CD14-positive monocyte (primary cell): Measurements from ENCODE around the gene HSPA1B. TPM values are rescaled to one million over a fixed set of nuclear protein-coding genes. Genes with fewer than 3 reads are reported as not detected.

Source experiments
- DNase-seq, 3 donors: peaks; one replicate each; pipeline ENCODE4 v3.0.0-alpha.2; 2011 to 2022
- H2AFZ ChIP-seq: 2 replicates; pipeline ENCODE4 v1.6.0; 2012; ENCODE audit warnings: mild to moderate bottlenecking, low read depth, low read length, inconsistent platforms; ENCODE audit not compliant: insufficient read depth, poor library complexity, severe bottlenecking
- H3K27ac ChIP-seq, 2 donors: 1 replicate in 1 of 2; 2 replicates in 1 of 2; pipeline ENCODE4 v1.5.1; 2012 to 2013; ENCODE audit warnings: low read length in 2 of 2, control low read depth in 1 of 2, inconsistent platforms in 1 of 2, low read depth in 1 of 2, mild to moderate bottlenecking in 1 of 2
- H3K27me3 ChIP-seq, 2 donors: one replicate each; pipeline versions ENCODE4 v1.6.0 to v1.6.1; 2011 to 2013; ENCODE audit warnings: low read length in 2 of 2; ENCODE audit not compliant: control insufficient read depth in 2 of 2, insufficient read depth in 2 of 2
- H3K36me3 ChIP-seq, 2 donors: replicated peaks in 1 of 2; 1 replicate in 1 of 2; 2 replicates in 1 of 2; pipeline versions ENCODE4 v1.5.1 to v1.6.1; 2012 to 2013; ENCODE audit warnings: low read length in 2 of 2, control low read depth in 1 of 2, inconsistent platforms in 1 of 2, mild to moderate bottlenecking in 1 of 2; ENCODE audit not compliant: insufficient read depth in 2 of 2, control insufficient read depth in 1 of 2
- H3K4me1 ChIP-seq, 2 donors: 1 replicate in 1 of 2; 2 replicates in 1 of 2; pipeline versions ENCODE4 v1.5.1 to v1.6.1; 2012 to 2013; ENCODE audit warnings: low read length in 2 of 2, control low read depth in 1 of 2, inconsistent platforms in 1 of 2, mild to moderate bottlenecking in 1 of 2, moderate library complexity in 1 of 2; ENCODE audit not compliant: insufficient read depth in 2 of 2, control insufficient read depth in 1 of 2
- H3K4me2 ChIP-seq: replicated peaks from 2 replicates; pipeline ENCODE3; 2012; ENCODE audit warnings: low read length, moderate library complexity, mild to moderate bottlenecking; ENCODE audit not compliant: poor library complexity, severe bottlenecking; ENCODE audit errors: extremely low read depth
- H3K4me3 ChIP-seq, 3 experiments: fragments of 200-600 bp in 1 of 3; sonication (generic) in 1 of 3; replicated peaks in 1 of 3; 1 replicate in 2 of 3; 2 replicates in 1 of 3; pipeline ENCODE4 v1.5.1; 2011 to 2013; ENCODE audit warnings: low read length in 3 of 3, mild to moderate bottlenecking in 3 of 3, control low read depth in 2 of 3, low read depth in 2 of 3, inconsistent platforms in 1 of 3, moderate library complexity in 1 of 3
- H3K79me2 ChIP-seq: 2 replicates; pipeline ENCODE4 v1.6.0; 2012; ENCODE audit warnings: mild to moderate bottlenecking, control low read depth, inconsistent platforms, low read length, moderate library complexity; ENCODE audit not compliant: insufficient read depth
- H3K9ac ChIP-seq: 2 replicates; pipeline ENCODE4 v1.6.0; 2017; ENCODE audit warnings: low read length, mild to moderate bottlenecking; ENCODE audit not compliant: insufficient read depth, poor library complexity, severe bottlenecking
- H3K9me3 ChIP-seq, 2 donors: replicated peaks in 1 of 2; 1 replicate in 1 of 2; 2 replicates in 1 of 2; pipeline versions ENCODE4 v1.5.1 to v1.6.1; 2012 to 2013; ENCODE audit warnings: low read length in 2 of 2, control low read depth in 1 of 2; ENCODE audit not compliant: control insufficient read depth in 1 of 2, insufficient read depth in 1 of 2
- H4K20me1 ChIP-seq: 2 replicates; pipeline ENCODE4 v1.6.0; 2012; ENCODE audit warnings: mild to moderate bottlenecking, low read length, control low read depth, moderate library complexity; ENCODE audit not compliant: insufficient read depth
- H3K27ac Mint-ChIP-seq, 7 donors: one replicate each; pipeline ENCODE4 v1.8.0; 2020; ENCODE audit warnings: mild to moderate bottlenecking in 7 of 7, mixed read lengths in 7 of 7, moderate library complexity in 6 of 7, inconsistent platforms in 2 of 7
- H3K27me3 Mint-ChIP-seq, 3 donors: one replicate each; pipeline ENCODE4 v1.8.0; 2021 to 2022; ENCODE audit warnings: low read depth in 3 of 3, mild to moderate bottlenecking in 3 of 3, mixed read lengths in 3 of 3, moderate library complexity in 3 of 3, inconsistent platforms in 1 of 3
- H3K36me3 Mint-ChIP-seq, 2 donors: one replicate each; pipeline ENCODE4 v1.8.0; 2020; ENCODE audit warnings: mixed read lengths in 2 of 2, inconsistent platforms in 1 of 2, mild to moderate bottlenecking in 1 of 2
- H3K4me1 Mint-ChIP-seq: one replicate; pipeline ENCODE4 v1.8.0; 2020; ENCODE audit warnings: mild to moderate bottlenecking, mixed read lengths
- H3K4me3 Mint-ChIP-seq, 2 donors: one replicate each; pipeline ENCODE4 v1.8.0; 2020; ENCODE audit warnings: mild to moderate bottlenecking in 2 of 2, mixed read lengths in 2 of 2, moderate library complexity in 1 of 2
- H3K9me3 Mint-ChIP-seq, 7 donors: one replicate each; pipeline ENCODE4 v1.8.0; 2020 to 2022; ENCODE audit warnings: mixed read lengths in 7 of 7, mild to moderate bottlenecking in 6 of 7, moderate library complexity in 6 of 7, inconsistent platforms in 2 of 7
- CTCF ChIP-seq: fragments of 200-600 bp; IDR thresholded peaks from one replicate; pipeline ENCODE4 v1.8.0; 2022; ENCODE audit warnings: antibody characterized with exemption, mild to moderate bottlenecking
- WGBS: methylation state at CpG from one replicate; pipeline ENCODE4 v1.1.5; 2013; ENCODE audit warnings: missing lambda C conversion rate; ENCODE audit not compliant: insufficient coverage; 5-methylcytosine and 5-hydroxymethylcytosine counted together
- intact Hi-C, 2 donors: fragments of 100-400 bp; cut with micrococcal nuclease; formaldehyde crosslinking; loops; one replicate each; pipeline versions ENCODE4 v1.15.0 to v1.15.1; 2023
- polyA plus RNA-seq, 3 donors: library from polyadenylated mRNA; depleted of rRNA in 1 of 3; unstranded in 2 of 3; stranded (reverse) in 1 of 3; fragments of 300-500 nt in 2 of 3; fragments of >200 nt in 1 of 3; fragmentation: Illumina TruSeq in 2 of 3; gene quantifications; 1 replicate in 2 of 3; 2 replicates in 1 of 3; pipeline ENCODE4 v1.2.3, GENCODE V29; 2012 to 2021

HSPA1B gene
- polyA plus RNA-seq, 3 donors, result 3.4 to 81.4 (median 4.8) TPM

GRCh38 chr6:31780507-31781243 lies 46.9 kb upstream of the HSPA1B start:
- no peak overlapping the region for H3K4me3 Mint-ChIP-seq
- DNase-seq, result no peak
- no peaks in the 10 kb centered on the region for H3K9me3 Mint-ChIP-seq
- intact Hi-C loops, result no loop called here
- peak overlapping the region in 2 of 7 donors; percentile 34 to 62 for H3K27ac Mint-ChIP-seq
- Histone ChIP-seq H3K79me2 (no peaks in the 10 kb centered on the region), H3K4me3 (no peak overlapping the region), H3K27me3 (no peaks in the 10 kb centered on the region), H3K27ac (no peak overlapping the region), H3K36me3 (peaks cover 70 to 78% of the 10 kb centered on the region in 2 donors), H3K4me2 (no peak overlapping the region), H3K4me1 (peaks cover 13 to 15% of the 10 kb centered on the region in 2 donors), H2AFZ (no peak overlapping the region), H4K20me1 (no peaks in the 10 kb centered on the region), H3K9ac (no peak overlapping the region), H3K9me3 (no peaks in the 10 kb centered on the region)
- WGBS, result 92% methylated on average over 13 of the region's 20 CpGs
- no peak for TF ChIP-seq CTCF
- H3K4me1 Mint-ChIP-seq, result peaks cover 15% of the 10 kb centered on the region
- H3K36me3 Mint-ChIP-seq, result peaks cover 57 to 81% of the 10 kb centered on the region in 2 donors
- peaks cover 2 to 3% (median 2%) of the 10 kb centered on the region in 3 donors for H3K27me3 Mint-ChIP-seq

GRCh38 chr6:31781244-31782125 lies 46.1 kb upstream of the HSPA1B start:
- Histone ChIP-seq H3K4me2 (no peak overlapping the region), H3K27me3 (no peaks in the 10 kb centered on the region), H3K36me3 (peaks cover 70 to 86% of the 10 kb centered on the region in 2 donors), H3K4me3 (no peak overlapping the region), H3K9me3 (no peaks in the 10 kb centered on the region), H2AFZ (no peak overlapping the region), H3K79me2 (no peaks in the 10 kb centered on the region), H3K9ac (no peak overlapping the region), H4K20me1 (no peaks in the 10 kb centered on the region), H3K4me1 (peaks cover 12 to 14% of the 10 kb centered on the region in 2 donors), H3K27ac (no peak overlapping the region)
- peaks cover 0 to 3% (median 2%) of the 10 kb centered on the region in 3 donors for H3K27me3 Mint-ChIP-seq
- H3K4me3 Mint-ChIP-seq, result no peak overlapping the region
- peaks cover 60 to 88% of the 10 kb centered on the region in 2 donors for H3K36me3 Mint-ChIP-seq
- DNase-seq, result no peak
- intact Hi-C loops, result no loop called here
- WGBS, result 93% methylated on average over 20 of the region's 23 CpGs
- no peak for TF ChIP-seq CTCF
- peak overlapping the region in 3 of 7 donors; percentile 34 to 58 (median 38) for H3K27ac Mint-ChIP-seq
- H3K4me1 Mint-ChIP-seq, result peaks cover 13% of the 10 kb centered on the region
- H3K9me3 Mint-ChIP-seq, result no peaks in the 10 kb centered on the region
